Measurements from ENCODE around the gene HCRTR1. TPM values are rescaled to one million over a fixed set of nuclear protein-coding genes. Genes with fewer than 3 reads are reported as not detected.
A peak's percentile ranks its signal among the peaks of the same experiment; 100 is the strongest.

Gene HCRTR1
- total RNA-seq, 1 donor from 2014 or later = 0.44 TPM

DNA sequence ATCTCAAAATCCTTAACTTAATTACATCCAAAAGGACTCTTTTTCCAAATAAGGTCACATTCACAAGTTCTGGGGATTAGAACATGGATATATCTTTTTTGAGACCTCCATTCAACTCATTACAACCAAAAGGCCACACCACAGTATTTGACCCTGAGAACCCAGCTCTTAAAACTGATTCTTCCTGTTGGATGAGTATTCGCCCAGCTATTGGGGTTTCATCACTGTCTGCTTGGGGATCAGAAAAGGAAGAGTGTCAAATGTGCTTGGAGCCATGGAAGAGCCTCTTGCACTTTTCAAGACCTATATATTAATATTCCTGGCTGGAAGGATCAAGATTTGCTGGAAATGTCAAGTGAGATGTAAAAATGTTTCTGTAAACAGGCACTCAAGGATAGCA lies 46.6 kb upstream of the HCRTR1 start:
- Histone ChIP-seq H3K9me3 (replicated peaks) (no peaks in the 10 kb centered on the region), H3K4me1 (peaks cover 58% of the 10 kb centered on the region), H3K4me3 (no peak overlapping the region), H3K36me3 (no peaks in the 10 kb centered on the region), H3K27me3 (ENCODE audit: low read depth) (no peaks in the 10 kb centered on the region), H3K27ac (replicated peaks) (no peak overlapping the region)
- intact Hi-C loops (cut with micrococcal nuclease) = no loop called here
- no peak for DNase-seq
- TF ChIP-seq, protein P1, sequence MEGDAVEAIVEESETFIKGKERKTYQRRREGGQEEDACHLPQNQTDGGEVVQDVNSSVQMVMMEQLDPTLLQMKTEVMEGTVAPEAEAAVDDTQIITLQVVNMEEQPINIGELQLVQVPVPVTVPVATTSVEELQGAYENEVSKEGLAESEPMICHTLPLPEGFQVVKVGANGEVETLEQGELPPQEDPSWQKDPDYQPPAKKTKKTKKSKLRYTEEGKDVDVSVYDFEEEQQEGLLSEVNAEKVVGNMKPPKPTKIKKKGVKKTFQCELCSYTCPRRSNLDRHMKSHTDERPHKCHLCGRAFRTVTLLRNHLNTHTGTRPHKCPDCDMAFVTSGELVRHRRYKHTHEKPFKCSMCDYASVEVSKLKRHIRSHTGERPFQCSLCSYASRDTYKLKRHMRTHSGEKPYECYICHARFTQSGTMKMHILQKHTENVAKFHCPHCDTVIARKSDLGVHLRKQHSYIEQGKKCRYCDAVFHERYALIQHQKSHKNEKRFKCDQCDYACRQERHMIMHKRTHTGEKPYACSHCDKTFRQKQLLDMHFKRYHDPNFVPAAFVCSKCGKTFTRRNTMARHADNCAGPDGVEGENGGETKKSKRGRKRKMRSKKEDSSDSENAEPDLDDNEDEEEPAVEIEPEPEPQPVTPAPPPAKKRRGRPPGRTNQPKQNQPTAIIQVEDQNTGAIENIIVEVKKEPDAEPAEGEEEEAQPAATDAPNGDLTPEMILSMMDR (IDR thresholded peaks at IDR 0.05; ENCODE audit: borderline replicate concordance) = no peak

DNA sequence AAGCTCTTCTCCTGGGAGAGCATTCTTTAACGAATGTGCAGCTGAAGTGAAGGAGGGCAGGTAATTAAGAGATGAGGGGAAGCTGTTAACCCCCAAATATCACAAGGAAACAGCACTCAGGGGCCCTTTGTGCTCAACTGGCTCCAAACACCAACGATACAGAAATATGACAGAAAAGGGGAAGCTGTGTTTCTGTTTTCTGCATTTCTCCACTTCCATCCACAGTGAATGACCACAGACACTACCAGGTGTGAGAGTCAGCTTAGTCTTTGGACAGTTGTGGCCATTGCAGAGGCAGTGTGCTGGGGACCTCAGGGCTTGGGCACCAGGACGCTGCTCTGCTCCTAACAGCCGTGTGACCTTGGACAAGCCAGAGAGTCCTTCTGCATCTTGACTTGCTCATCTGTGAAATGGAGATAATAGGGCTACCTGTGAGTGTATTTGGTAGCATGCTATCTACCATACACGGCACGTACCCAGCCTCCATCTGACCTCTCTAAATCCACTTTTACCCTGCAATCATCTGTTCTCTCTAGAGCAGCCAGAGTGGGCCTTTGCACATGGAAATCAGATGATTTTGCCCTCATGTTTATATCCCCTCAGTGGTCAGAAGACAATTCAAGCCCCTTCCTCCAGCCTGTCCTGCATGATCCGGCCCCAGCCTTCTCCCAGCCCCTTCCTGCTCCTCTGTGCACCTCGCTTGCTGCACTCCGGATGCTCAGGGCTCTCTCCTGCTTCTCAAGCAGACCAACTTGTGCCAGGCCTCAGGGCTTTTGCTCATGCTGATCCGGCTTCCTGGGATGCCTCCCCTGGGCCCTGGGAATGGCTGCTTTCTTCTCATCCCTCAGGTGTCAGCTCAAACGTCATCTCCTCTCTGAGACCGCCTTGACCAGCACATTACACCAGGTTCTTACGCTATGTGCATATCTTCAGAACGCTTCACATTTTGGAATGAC lies 45.9 kb upstream of the HCRTR1 start:
- no peaks in the 10 kb centered on the region for H3K36me3 ChIP-seq
- intact Hi-C loops (cut with micrococcal nuclease) = no loop called here
- H3K27me3 ChIP-seq (ENCODE audit: low read depth) = no peaks in the 10 kb centered on the region
- no peak for DNase-seq
- no peak overlapping the region for H3K27ac ChIP-seq (replicated peaks)
- H3K9me3 ChIP-seq (replicated peaks) = no peaks in the 10 kb centered on the region
- TF ChIP-seq, protein P1 (IDR thresholded peaks at IDR 0.05; ENCODE audit: borderline replicate concordance) = no peak
- H3K4me3 ChIP-seq = no peak overlapping the region
- H3K4me1 ChIP-seq = peaks cover 65% of the 10 kb centered on the region

DNA sequence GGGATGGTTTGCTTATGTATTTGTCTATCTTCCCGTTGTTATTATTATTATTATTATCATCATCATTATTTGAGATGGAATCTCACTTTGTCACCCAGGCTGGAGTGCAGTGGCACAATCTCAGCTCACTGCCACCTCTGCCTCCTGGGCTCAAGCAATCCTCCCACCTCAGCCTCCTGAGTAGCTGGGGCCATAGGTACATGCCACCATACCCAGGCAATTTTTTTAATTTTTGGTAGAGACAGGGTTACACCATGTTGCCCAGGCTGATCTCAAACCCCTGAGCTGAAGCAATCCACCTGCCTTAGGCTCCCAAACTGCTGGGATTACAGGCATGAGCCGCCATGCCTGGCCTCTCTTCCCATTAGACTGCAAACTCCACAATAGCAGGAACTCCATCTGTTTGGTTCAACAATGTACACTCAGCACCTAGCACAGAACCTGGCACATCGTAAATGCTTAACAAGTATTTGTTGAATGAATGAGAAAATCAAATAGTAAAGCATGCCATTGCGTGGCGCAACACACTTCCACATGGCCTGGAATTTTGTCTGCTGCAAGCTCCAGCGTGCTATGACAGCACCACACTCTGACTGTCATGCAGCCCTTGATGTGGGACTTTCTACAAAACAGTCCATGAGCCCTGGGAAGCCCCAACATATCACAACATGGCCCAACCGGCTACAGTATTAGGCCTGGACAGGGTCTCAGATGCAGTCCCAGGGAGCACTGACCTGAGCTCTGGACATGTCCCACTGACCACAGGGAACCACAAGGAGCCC lies 45.0 kb upstream of the HCRTR1 start:
- peak overlapping the region; percentile 93 for H3K27ac ChIP-seq (replicated peaks)
- intact Hi-C loops (cut with micrococcal nuclease) = no loop called here
- H3K4me1 ChIP-seq = peaks cover 71% of the 10 kb centered on the region

DNA sequence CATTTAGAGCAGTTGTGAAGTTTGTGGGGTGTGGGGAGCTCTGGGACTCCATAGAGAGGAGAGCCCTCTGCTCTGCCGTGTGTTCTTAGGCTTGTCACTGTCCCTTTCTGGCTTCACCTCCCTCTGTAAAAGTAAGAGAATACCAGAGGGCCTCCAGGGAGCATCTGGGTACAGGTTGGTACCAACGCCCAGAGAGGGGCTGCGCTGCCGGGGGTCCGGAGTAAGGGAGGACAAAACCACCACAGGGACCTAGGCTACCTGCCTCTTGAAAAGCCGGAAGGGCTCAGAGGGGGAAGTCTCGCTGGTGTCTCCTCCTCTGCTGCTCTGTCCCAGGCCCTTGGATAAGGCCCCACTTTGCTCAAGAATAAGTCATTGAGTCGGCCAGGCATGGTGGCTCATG lies 44.2 kb upstream of the HCRTR1 start:
- no peak for DNase-seq

More for the DNA sequence above, 45.0 kb upstream of the HCRTR1 start:
- DNase-seq = no peak
- Histone ChIP-seq H3K4me3 (no peak overlapping the region), H3K9me3 (replicated peaks) (no peaks in the 10 kb centered on the region), H3K27me3 (ENCODE audit: low read depth) (no peaks in the 10 kb centered on the region), H3K36me3 (peaks cover 2% of the 10 kb centered on the region)
- TF ChIP-seq, protein P1 (IDR thresholded peaks at IDR 0.05; ENCODE audit: borderline replicate concordance) = no peak

More for the DNA sequence above, 44.2 kb upstream of the HCRTR1 start:
- no peaks in the 10 kb centered on the region for H3K9me3 ChIP-seq (replicated peaks)
- TF ChIP-seq, protein P1 (IDR thresholded peaks at IDR 0.05; ENCODE audit: borderline replicate concordance) = no peak
- H3K27me3 ChIP-seq (ENCODE audit: low read depth) = no peaks in the 10 kb centered on the region
- H3K27ac ChIP-seq (replicated peaks) = peak overlapping the region; percentile 93
- H3K4me3 ChIP-seq = no peak overlapping the region
- peaks cover 6% of the 10 kb centered on the region for H3K36me3 ChIP-seq
- intact Hi-C loops (cut with micrococcal nuclease) = no loop called here
- peaks cover 69% of the 10 kb centered on the region for H3K4me1 ChIP-seq
